Stomach smooth muscle (tissue), 2 donors: ENCODE data around the gene SDK2.

Experiments used
- H3K27ac ChIP-seq: one replicate; pipeline ENCODE4 v1.7.0; 2013; ENCODE audit warnings: mild to moderate bottlenecking, low read length, inconsistent platforms
- H3K27me3 ChIP-seq, 2 donors: one replicate each; pipeline ENCODE4 v1.7.0; 2013; ENCODE audit warnings: low read length in 2 of 2; ENCODE audit not compliant: insufficient read depth in 2 of 2, control insufficient read depth in 1 of 2
- H3K36me3 ChIP-seq, 2 donors: one replicate each; pipeline ENCODE4 v1.7.0; 2013; ENCODE audit warnings: low read length in 2 of 2; ENCODE audit not compliant: control insufficient read depth in 2 of 2, insufficient read depth in 2 of 2
- H3K4me1 ChIP-seq: one replicate; pipeline ENCODE4 v1.7.0; 2013; ENCODE audit warnings: low read length; ENCODE audit not compliant: control insufficient read depth, insufficient read depth
- H3K4me3 ChIP-seq, 2 donors: one replicate each; pipeline ENCODE4 v1.7.0; 2013; ENCODE audit warnings: low read length in 2 of 2
- H3K9ac ChIP-seq, 2 donors: one replicate each; pipeline ENCODE4 v1.7.0; 2013; ENCODE audit warnings: low read length in 2 of 2, mild to moderate bottlenecking in 1 of 2
- H3K9me3 ChIP-seq, 2 donors: one replicate each; pipeline ENCODE4 v1.7.0; 2013; ENCODE audit warnings: low read length in 2 of 2; ENCODE audit not compliant: control insufficient read depth in 2 of 2
- donor health status: healthy.
- donor health status: Pancreatic carcinoma.

Gene SDK2

GRCh38 chr17:73576556-73577098 is 67.6 kb downstream of the SDK2 start:
- H3K27ac ChIP-seq, result no peak overlapping the region
- no peak overlapping the region for H3K4me3 ChIP-seq
- H3K9ac ChIP-seq, result no peak overlapping the region
- H3K27me3 ChIP-seq, result peaks cover 4 to 18% of the 10 kb centered on the region in 2 donors
- no peaks in the 10 kb centered on the region for H3K4me1 ChIP-seq
- no peaks in the 10 kb centered on the region for H3K9me3 ChIP-seq
- H3K36me3 ChIP-seq, result no peaks in the 10 kb centered on the region

GRCh38 chr17:73575470-73576221 is 68.6 kb downstream of the SDK2 start:
- H3K36me3 ChIP-seq, result no peaks in the 10 kb centered on the region
- no peak overlapping the region for H3K9ac ChIP-seq
- no peak overlapping the region for H3K27ac ChIP-seq
- H3K4me1 ChIP-seq, result no peaks in the 10 kb centered on the region
- H3K9me3 ChIP-seq, result no peaks in the 10 kb centered on the region
- H3K4me3 ChIP-seq, result no peak overlapping the region
- H3K27me3 ChIP-seq, result peaks cover 4 to 18% of the 10 kb centered on the region in 2 donors

GRCh38 chr17:73571511-73572130 is 72.6 kb downstream of the SDK2 start:
- no peaks in the 10 kb centered on the region for H3K9me3 ChIP-seq
- no peak overlapping the region for H3K4me3 ChIP-seq
- H3K9ac ChIP-seq, result no peak overlapping the region
- no peak overlapping the region for H3K27ac ChIP-seq
- H3K36me3 ChIP-seq, result no peaks in the 10 kb centered on the region
- no peaks in the 10 kb centered on the region for H3K4me1 ChIP-seq
- peaks cover 4 to 18% of the 10 kb centered on the region in 2 donors for H3K27me3 ChIP-seq

- no peaks in the 10 kb centered on the region for H3K36me3 ChIP-seq
- no peaks in the 10 kb centered on the region for H3K9me3 ChIP-seq
- no peaks in the 10 kb centered on the region for H3K4me1 ChIP-seq
- peaks cover 4 to 9% of the 10 kb centered on the region in 2 donors for H3K27me3 ChIP-seq
- no peak overlapping the region for H3K27ac ChIP-seq
- no peak overlapping the region for H3K9ac ChIP-seq
- no peak overlapping the region for H3K4me3 ChIP-seq
These were observed 74.4 kb downstream of the SDK2 start for GRCh38 chr17:73569762-73570319.

- H3K27ac ChIP-seq, result no peak overlapping the region
- no peaks in the 10 kb centered on the region for H3K9me3 ChIP-seq
- H3K27me3 ChIP-seq, result peaks cover 4 to 6% of the 10 kb centered on the region in 2 donors
- no peak overlapping the region for H3K9ac ChIP-seq
- no peaks in the 10 kb centered on the region for H3K36me3 ChIP-seq
- no peaks in the 10 kb centered on the region for H3K4me1 ChIP-seq
- no peak overlapping the region for H3K4me3 ChIP-seq
These were observed 75.3 kb downstream of the SDK2 start for GRCh38 chr17:73568934-73569333.

- Histone ChIP-seq H3K4me3 (no peak overlapping the region), H3K4me1 (no peaks in the 10 kb centered on the region), H3K9me3 (no peaks in the 10 kb centered on the region), H3K27me3 (peaks cover 0 to 2% of the 10 kb centered on the region in 2 donors), H3K9ac (no peak overlapping the region), H3K36me3 (no peaks in the 10 kb centered on the region), H3K27ac (no peak overlapping the region)
These were observed 77.1 kb downstream of the SDK2 start for GRCh38 chr17:73566905-73567782.

GRCh38 chr17:73564843-73565242 is 79.4 kb downstream of the SDK2 start:
- H3K4me3 ChIP-seq, result no peak overlapping the region
- H3K9me3 ChIP-seq, result no peaks in the 10 kb centered on the region
- peaks cover 0 to 4% of the 10 kb centered on the region in 2 donors for H3K27me3 ChIP-seq
- no peaks in the 10 kb centered on the region for H3K4me1 ChIP-seq
- no peaks in the 10 kb centered on the region for H3K36me3 ChIP-seq
- no peak overlapping the region for H3K9ac ChIP-seq
- no peak overlapping the region for H3K27ac ChIP-seq

- Histone ChIP-seq H3K4me1 (no peaks in the 10 kb centered on the region), H3K9me3 (no peaks in the 10 kb centered on the region), H3K27me3 (peaks cover 0 to 5% of the 10 kb centered on the region in 2 donors), H3K9ac (no peak overlapping the region), H3K4me3 (no peak overlapping the region), H3K27ac (no peak overlapping the region), H3K36me3 (no peaks in the 10 kb centered on the region)
These were observed 81.3 kb downstream of the SDK2 start for GRCh38 chr17:73562896-73563295.

- Histone ChIP-seq H3K9ac (no peak overlapping the region), H3K27ac (no peak overlapping the region), H3K27me3 (peaks cover 0 to 7% of the 10 kb centered on the region in 2 donors), H3K4me3 (no peak overlapping the region), H3K4me1 (no peaks in the 10 kb centered on the region), H3K9me3 (no peaks in the 10 kb centered on the region), H3K36me3 (no peaks in the 10 kb centered on the region)
These were observed 83.1 kb downstream of the SDK2 start for GRCh38 chr17:73561111-73561510.

GRCh38 chr17:73560661-73561060 is 83.6 kb downstream of the SDK2 start:
- no peaks in the 10 kb centered on the region for H3K36me3 ChIP-seq
- no peak overlapping the region for H3K27ac ChIP-seq
- no peak overlapping the region for H3K9ac ChIP-seq
- no peaks in the 10 kb centered on the region for H3K4me1 ChIP-seq
- H3K4me3 ChIP-seq, result no peak overlapping the region
- no peaks in the 10 kb centered on the region for H3K9me3 ChIP-seq
- peaks cover 0 to 7% of the 10 kb centered on the region in 2 donors for H3K27me3 ChIP-seq
